ENCODE measurements around the gene ZNF785.

Gene ZNF785

DNA sequence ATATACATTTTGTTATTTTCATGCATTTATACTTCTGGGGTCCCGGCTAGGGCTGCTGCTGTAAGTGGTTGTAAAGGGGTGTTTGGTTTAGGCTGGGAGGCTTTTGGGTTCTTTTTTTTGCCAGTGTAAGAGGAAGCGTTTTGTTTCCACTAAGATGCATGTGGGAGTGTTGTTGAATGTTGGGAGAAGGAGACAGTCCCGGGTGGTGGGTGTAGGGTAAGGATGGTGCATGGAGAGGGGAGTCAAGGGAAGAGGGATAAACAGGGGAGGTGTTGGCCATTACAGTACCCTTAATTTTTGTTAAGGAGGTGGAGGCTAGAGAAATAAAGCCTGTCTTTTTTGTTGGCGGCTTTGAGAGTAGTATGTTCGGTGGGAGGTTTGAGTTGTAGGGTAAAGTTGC, 42.4 kb downstream of the ZNF785 start:
- TF ChIP-seq TAF1 (IDR thresholded peaks at IDR 0.05; ENCODE audit: borderline replicate concordance, insufficient read depth, low read length) (no peak), POLR2AphosphoS5 (IDR thresholded peaks at IDR 0.05; ENCODE audit: low read depth, low read length) (no peak), SIN3A (IDR thresholded peaks at IDR 0.05; ENCODE audit: borderline replicate concordance, insufficient read depth, low read length) (no peak), FOXP2 (optimal IDR thresholded peaks at IDR 0.05; ENCODE audit: borderline replicate concordance, extremely low read depth, extremely low read length, insufficient read depth) (no peak)
- TF ChIP-seq, protein P1, sequence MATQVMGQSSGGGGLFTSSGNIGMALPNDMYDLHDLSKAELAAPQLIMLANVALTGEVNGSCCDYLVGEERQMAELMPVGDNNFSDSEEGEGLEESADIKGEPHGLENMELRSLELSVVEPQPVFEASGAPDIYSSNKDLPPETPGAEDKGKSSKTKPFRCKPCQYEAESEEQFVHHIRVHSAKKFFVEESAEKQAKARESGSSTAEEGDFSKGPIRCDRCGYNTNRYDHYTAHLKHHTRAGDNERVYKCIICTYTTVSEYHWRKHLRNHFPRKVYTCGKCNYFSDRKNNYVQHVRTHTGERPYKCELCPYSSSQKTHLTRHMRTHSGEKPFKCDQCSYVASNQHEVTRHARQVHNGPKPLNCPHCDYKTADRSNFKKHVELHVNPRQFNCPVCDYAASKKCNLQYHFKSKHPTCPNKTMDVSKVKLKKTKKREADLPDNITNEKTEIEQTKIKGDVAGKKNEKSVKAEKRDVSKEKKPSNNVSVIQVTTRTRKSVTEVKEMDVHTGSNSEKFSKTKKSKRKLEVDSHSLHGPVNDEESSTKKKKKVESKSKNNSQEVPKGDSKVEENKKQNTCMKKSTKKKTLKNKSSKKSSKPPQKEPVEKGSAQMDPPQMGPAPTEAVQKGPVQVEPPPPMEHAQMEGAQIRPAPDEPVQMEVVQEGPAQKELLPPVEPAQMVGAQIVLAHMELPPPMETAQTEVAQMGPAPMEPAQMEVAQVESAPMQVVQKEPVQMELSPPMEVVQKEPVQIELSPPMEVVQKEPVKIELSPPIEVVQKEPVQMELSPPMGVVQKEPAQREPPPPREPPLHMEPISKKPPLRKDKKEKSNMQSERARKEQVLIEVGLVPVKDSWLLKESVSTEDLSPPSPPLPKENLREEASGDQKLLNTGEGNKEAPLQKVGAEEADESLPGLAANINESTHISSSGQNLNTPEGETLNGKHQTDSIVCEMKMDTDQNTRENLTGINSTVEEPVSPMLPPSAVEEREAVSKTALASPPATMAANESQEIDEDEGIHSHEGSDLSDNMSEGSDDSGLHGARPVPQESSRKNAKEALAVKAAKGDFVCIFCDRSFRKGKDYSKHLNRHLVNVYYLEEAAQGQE (IDR thresholded peaks at IDR 0.05; ENCODE audit: insufficient read depth in 1 of 2, low read depth in 2 of 2, low read length in 2 of 2): no peak

DNA sequence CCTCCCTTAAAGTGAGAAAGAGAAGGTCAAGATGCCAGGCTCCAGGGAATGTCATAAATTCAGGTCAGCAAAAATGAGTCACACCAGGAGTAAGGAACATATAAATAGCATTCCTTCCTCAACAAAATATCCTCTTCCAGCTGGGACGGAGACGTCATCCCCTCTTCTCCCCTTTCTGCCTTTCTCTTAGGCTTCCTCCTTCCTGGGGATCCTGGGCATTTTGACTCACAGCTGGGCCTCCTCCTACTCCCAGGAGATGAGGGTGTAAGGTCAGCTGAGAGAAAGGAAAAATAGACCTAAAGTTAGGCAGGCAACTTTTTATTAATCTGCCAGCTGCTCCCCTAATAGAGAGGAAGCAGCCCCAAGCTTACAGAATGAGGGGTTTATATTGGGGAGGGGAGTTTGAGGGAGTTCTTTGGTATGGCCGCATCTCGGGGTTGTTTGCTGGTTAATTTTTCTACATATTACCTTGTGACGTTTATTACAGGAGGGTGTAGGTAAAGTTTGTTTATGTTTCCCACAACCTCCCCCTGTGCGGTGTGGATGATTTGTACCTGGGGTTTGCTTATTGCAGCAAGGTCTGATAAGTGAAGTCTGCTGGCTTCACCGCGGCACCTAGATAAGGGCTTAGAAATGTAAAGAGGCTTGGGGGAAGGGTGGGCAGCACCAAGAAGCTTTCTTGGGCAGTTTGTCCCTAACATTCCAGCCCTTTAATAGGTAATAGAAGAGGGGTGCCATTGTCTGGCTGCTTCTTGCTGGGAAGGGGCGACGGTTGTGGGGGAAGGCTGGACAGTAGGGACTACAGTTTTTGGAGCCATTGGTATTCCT, 43.8 kb downstream of the ZNF785 start:
- TF ChIP-seq SIN3A (IDR thresholded peaks at IDR 0.05; ENCODE audit: borderline replicate concordance, insufficient read depth, low read length) (no peak), POLR2AphosphoS5 (IDR thresholded peaks at IDR 0.05; ENCODE audit: low read depth, low read length) (no peak), FOXP2 (optimal IDR thresholded peaks at IDR 0.05; ENCODE audit: borderline replicate concordance, extremely low read depth, extremely low read length, insufficient read depth) (no peak), TAF1 (IDR thresholded peaks at IDR 0.05; ENCODE audit: borderline replicate concordance, insufficient read depth, low read length) (no peak)
- TF ChIP-seq, protein P1 (IDR thresholded peaks at IDR 0.05; ENCODE audit: insufficient read depth in 1 of 2, low read depth in 2 of 2, low read length in 2 of 2): no peak

DNA sequence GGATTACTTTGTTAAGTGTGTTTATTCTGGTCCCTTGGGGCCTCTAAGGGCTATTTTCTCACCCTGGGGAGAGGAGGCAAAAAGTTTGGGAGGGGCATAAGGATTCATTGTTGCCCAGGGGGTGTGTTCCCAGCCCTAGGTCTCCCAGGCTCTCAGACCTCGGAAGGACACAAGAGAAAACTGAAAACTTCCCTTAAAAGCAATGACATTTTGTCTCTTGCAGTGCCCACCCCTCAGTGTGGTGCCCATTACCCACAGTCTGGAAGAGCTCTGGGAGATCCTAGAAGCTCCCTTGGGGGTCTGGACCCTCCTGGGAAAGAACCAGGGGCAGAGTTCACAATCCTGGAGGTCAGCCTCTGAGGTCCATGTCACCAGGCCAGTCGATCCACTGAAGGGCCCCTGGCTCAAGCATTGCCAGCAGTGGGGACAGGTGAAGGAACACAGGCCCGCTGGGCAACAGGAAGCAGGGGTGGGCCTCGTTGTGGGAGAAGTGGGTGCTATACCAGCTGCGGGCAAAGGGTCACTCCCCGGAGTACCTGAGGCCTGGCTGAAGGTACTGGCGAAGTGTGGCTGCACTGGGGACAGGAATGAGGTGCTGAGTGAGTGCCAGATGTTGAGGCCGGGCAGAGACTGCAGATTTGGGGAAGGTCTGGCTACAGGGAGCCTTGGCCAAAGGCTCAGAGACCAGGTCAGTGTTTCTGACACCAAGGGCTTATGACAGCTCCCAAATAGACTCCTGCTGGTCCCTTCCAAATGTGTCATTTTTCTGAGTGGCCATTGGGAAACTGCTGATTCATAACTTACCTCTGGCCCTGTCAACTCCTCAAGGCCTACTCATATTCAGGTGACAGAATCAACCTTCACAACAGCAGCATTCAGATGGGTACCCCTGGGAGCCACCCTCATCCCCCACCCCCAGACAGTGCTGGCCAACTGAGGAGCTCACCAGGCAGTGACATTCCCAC, 46.2 kb downstream of the ZNF785 start:
- no peak for TF ChIP-seq SIN3A (IDR thresholded peaks at IDR 0.05; ENCODE audit: borderline replicate concordance, insufficient read depth, low read length)
- no peak for TF ChIP-seq POLR2AphosphoS5 (IDR thresholded peaks at IDR 0.05; ENCODE audit: low read depth, low read length)
- no peak for TF ChIP-seq FOXP2 (optimal IDR thresholded peaks at IDR 0.05; ENCODE audit: borderline replicate concordance, extremely low read depth, extremely low read length, insufficient read depth)
- TF ChIP-seq, protein P1 (IDR thresholded peaks at IDR 0.05; ENCODE audit: insufficient read depth in 1 of 2, low read depth in 2 of 2, low read length in 2 of 2): no peak
- no peak for TF ChIP-seq TAF1 (IDR thresholded peaks at IDR 0.05; ENCODE audit: borderline replicate concordance, insufficient read depth, low read length)

DNA sequence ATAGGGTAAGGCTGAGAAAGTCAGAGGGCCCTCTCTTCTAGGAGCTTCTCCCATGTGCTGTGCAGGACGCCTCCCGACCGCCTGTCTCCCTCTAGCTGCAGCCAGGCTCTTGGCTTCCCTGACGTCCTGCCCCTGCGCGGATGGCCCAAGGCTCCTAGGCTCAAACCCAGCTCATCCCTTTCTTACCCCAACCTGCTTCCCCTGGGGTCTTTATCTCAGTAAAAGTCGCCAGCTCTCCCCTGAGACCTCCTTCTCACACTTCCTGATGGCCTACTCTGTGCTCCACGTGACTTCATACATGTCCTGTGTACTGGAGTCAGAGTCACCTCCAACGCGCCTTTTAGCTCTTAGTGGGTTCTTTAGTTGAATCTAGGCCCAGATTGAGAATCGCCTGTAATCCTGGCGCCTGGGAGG, 49.7 kb downstream of the ZNF785 start:
- TF ChIP-seq POLR2AphosphoS5 (IDR thresholded peaks at IDR 0.05; ENCODE audit: low read depth, low read length) (no peak), TAF1 (IDR thresholded peaks at IDR 0.05; ENCODE audit: borderline replicate concordance, insufficient read depth, low read length) (no peak), SIN3A (IDR thresholded peaks at IDR 0.05; ENCODE audit: borderline replicate concordance, insufficient read depth, low read length) (no peak)
- TF ChIP-seq, protein P1 (IDR thresholded peaks at IDR 0.05; ENCODE audit: insufficient read depth in 1 of 2, low read depth in 2 of 2, low read length in 2 of 2): no peak

All from PFSK-1 (cell line).